GM23338 (cell line): ENCODE data around the gene C10orf90. TPM values are rescaled to one million over a fixed set of nuclear protein-coding genes. Genes with fewer than 3 reads are reported as not detected.

Source experiments
- ATAC-seq: fragments of 200-7000 bp; cut with Tn5 transposase; 3 replicates; pipeline ENCODE4 v1.9.1; 2020
- DNase-seq: peaks from one replicate; pipeline ENCODE4 v3.0.0-alpha.2; 2015; ENCODE audit warnings: low spot score
- H2AFZ ChIP-seq: fragments of 200-600 bp; sonication (generic); 2 replicates; pipeline ENCODE4 v1.8.0; 2016; ENCODE audit warnings: antibody characterized with exemption, mild to moderate bottlenecking, moderate library complexity
- H3F3A ChIP-seq: fragments of 200-600 bp; sonication (generic); replicated peaks from 2 replicates; pipeline ENCODE4 v1.8.0; 2017; ENCODE audit warnings: antibody characterized with exemption, mixed run types, low read depth
- H3K27ac ChIP-seq: fragments of 200-600 bp; sonication (generic); 2 replicates; pipeline ENCODE4 v1.6.1; 2016; ENCODE audit warnings: low read depth
- H3K27me3 ChIP-seq: fragments of 200-600 bp; sonication (generic); 2 replicates; pipeline ENCODE4 v1.8.0; 2016; ENCODE audit warnings: mild to moderate bottlenecking, mixed run types, moderate library complexity; ENCODE audit not compliant: insufficient read depth
- H3K36me3 ChIP-seq: fragments of 200-600 bp; sonication (generic); 2 replicates; pipeline ENCODE4 v1.8.0; 2016; ENCODE audit warnings: mild to moderate bottlenecking; ENCODE audit not compliant: insufficient read depth
- H3K4me1 ChIP-seq: fragments of 200-600 bp; sonication (generic); 2 replicates; pipeline ENCODE4 v1.8.0; 2016; ENCODE audit warnings: mild to moderate bottlenecking, moderate library complexity; ENCODE audit not compliant: insufficient read depth
- H3K4me2 ChIP-seq: fragments of 200-600 bp; sonication (generic); 2 replicates; pipeline ENCODE4 v1.7.1; 2017; ENCODE audit warnings: mixed run types
- H3K4me3 ChIP-seq: fragments of 200-600 bp; sonication (generic); 2 replicates; pipeline ENCODE4 v1.6.1; 2016; ENCODE audit warnings: mixed run types
- H3K79me2 ChIP-seq: fragments of 200-600 bp; sonication (generic); replicated peaks from 2 replicates; pipeline ENCODE4 v1.8.0; 2017; ENCODE audit warnings: mild to moderate bottlenecking; ENCODE audit not compliant: insufficient read depth
- H3K9me2 ChIP-seq: fragments of 200-600 bp; sonication (generic); 2 replicates; pipeline ENCODE4 v1.8.0; 2017; ENCODE audit not compliant: insufficient read depth
- H4K20me1 ChIP-seq: fragments of 200-600 bp; sonication (generic); replicated peaks from 2 replicates; pipeline ENCODE4 v1.8.0; 2017; ENCODE audit warnings: mild to moderate bottlenecking; ENCODE audit not compliant: insufficient read depth
- H3K27ac Mint-ChIP-seq: 2 replicates; pipeline ENCODE4 v1.8.0; 2020; ENCODE audit warnings: inconsistent platforms, mild to moderate bottlenecking, moderate library complexity, mixed read lengths
- H3K27me3 Mint-ChIP-seq: 3 replicates; pipeline ENCODE4 v1.8.0; 2022; ENCODE audit warnings: low read depth, mild to moderate bottlenecking, moderate library complexity, mixed read lengths, inconsistent platforms; ENCODE audit not compliant: insufficient read depth, poor library complexity
- H3K36me3 Mint-ChIP-seq: 3 replicates; pipeline ENCODE4 v1.8.0; 2021; ENCODE audit warnings: low read depth, mild to moderate bottlenecking, inconsistent platforms, moderate library complexity, mixed read lengths
- H3K4me1 Mint-ChIP-seq: 3 replicates; pipeline ENCODE4 v1.8.0; 2020; ENCODE audit warnings: mild to moderate bottlenecking, inconsistent platforms, mixed read lengths
- H3K4me3 Mint-ChIP-seq: 3 replicates; pipeline ENCODE4 v1.8.0; 2021; ENCODE audit warnings: moderate library complexity, mild to moderate bottlenecking, inconsistent platforms, mixed read lengths
- H3K9me3 Mint-ChIP-seq: 3 replicates; pipeline ENCODE4 v1.8.0; 2020; ENCODE audit warnings: moderate library complexity, mild to moderate bottlenecking, inconsistent platforms, mixed read lengths
- CREB1 ChIP-seq: fragments of 250-450 bp; sonication (Bioruptor Pico); IDR thresholded peaks from 2 replicates; pipeline ENCODE4 v1.5.0; 2020; ENCODE audit warnings: low read depth, mild to moderate bottlenecking, moderate library complexity
- EZH2 ChIP-seq: fragments of 200-600 bp; sonication (generic); IDR thresholded peaks from one replicate; pipeline ENCODE4 v1.8.0; 2017; ENCODE audit warnings: antibody characterized with exemption, mild to moderate bottlenecking, low read depth; ENCODE audit not compliant: unreplicated experiment
- EZH2phosphoT487 ChIP-seq: fragments of 200-600 bp; sonication (generic); IDR thresholded peaks from one replicate; pipeline ENCODE4 v1.8.1; 2018; ENCODE audit warnings: antibody characterized with exemption; ENCODE audit not compliant: unreplicated experiment
- NANOG ChIP-seq: IDR thresholded peaks from 2 replicates; pipeline ENCODE4 v1.6.1; 2016; ENCODE audit warnings: antibody characterized with exemption, borderline replicate concordance
- STAT1 ChIP-seq: IDR thresholded peaks from one replicate; pipeline ENCODE4 v1.6.1; 2016; ENCODE audit warnings: antibody characterized with exemption; ENCODE audit not compliant: unreplicated experiment
- ZNF114 ChIP-seq: fragments of 250-450 bp; sonication (Bioruptor Pico); IDR thresholded peaks from 2 replicates; pipeline ENCODE4 v1.5.0; 2020; ENCODE audit warnings: mild to moderate bottlenecking, moderate library complexity
- ZNF462 ChIP-seq: fragments of 250-450 bp; sonication (Bioruptor Pico); IDR thresholded peaks from 2 replicates; pipeline ENCODE4 v1.5.0; 2020; ENCODE audit warnings: mild to moderate bottlenecking, moderate library complexity
- polyA plus RNA-seq: library from polyadenylated mRNA; unstranded; fragments of >200 nt; fragmentation: Nextera tagmentation; extraction: Ambion mirVana; gene quantifications from 2 replicates; pipeline ENCODE4 v1.2.1, GENCODE V29; 2016
- total RNA-seq: library from RNA; depleted of rRNA; stranded (reverse); fragments of >200 nt; shearing (Covaris generic); gene quantifications from 2 replicates; pipeline ENCODE4 v1.2.3, GENCODE V29; 2014
- TF ChIP-seq, protein P1 (sequence below): IDR thresholded peaks from one replicate; pipeline ENCODE4 v1.6.1; 2018; ENCODE audit warnings: antibody characterized with exemption; ENCODE audit not compliant: unreplicated experiment
- TF ChIP-seq, protein P2 (sequence below), 2 experiments: fragments of 200-600 bp in 1 of 2; sonication (generic) in 1 of 2; conservative IDR thresholded peaks; 2 replicates each; pipeline versions ENCODE4 v1.5.1 to v1.6.1; 2016 to 2017; ENCODE audit warnings: antibody characterized with exemption in 2 of 2, low read depth in 2 of 2, mild to moderate bottlenecking in 2 of 2, moderate library complexity in 1 of 2
- TF ChIP-seq, protein P3 (sequence below): IDR thresholded peaks from 2 replicates; pipeline ENCODE4 v1.6.1; 2016; ENCODE audit warnings: antibody characterized with exemption

C10orf90 gene
- total and polyA plus RNA-seq, 2 experiments from 2014 or later: 0.76 to 0.97 TPM

GRCh38 chr10:126586128-126586527 is 84.4 kb downstream of the C10orf90 start (continued):
- TF ChIP-seq ZNF462 (CRISPR knock-in tag) (no peak), NANOG (no peak), CREB1 (no peak), ZNF114 (CRISPR knock-in tag) (no peak)

- H3K9me3 Mint-ChIP-seq: peaks cover 2% of the 10 kb centered on the region; the same call in 2 of the 3 replicates
- Histone ChIP-seq H3K36me3 (no peaks in the 10 kb centered on the region), H3K27ac (no peak overlapping the region), H2AFZ (no peak overlapping the region), H3K27me3 (no peaks in the 10 kb centered on the region), H3K4me3 (no peak overlapping the region), H3K9me2 (peaks cover 7% of the 10 kb centered on the region; the same call in 1 of the 2 replicates), H4K20me1 (no peaks in the 10 kb centered on the region), H3K4me1 (peaks cover 19% of the 10 kb centered on the region; the same call in 1 of the 2 replicates), H3K79me2 (no peaks in the 10 kb centered on the region), H3F3A (no peaks in the 10 kb centered on the region), H3K4me2 (0 out of 2 replicates have a peak overlapping the region, but pooled peaks have one; percentile 14)
- DNase-seq (no peak), ATAC-seq (no peak)
- H3K27me3 Mint-ChIP-seq: peaks cover 6% of the 10 kb centered on the region
- H3K4me3 Mint-ChIP-seq: peak overlapping the region; percentile 23; the same call in 1 of the 3 replicates
- H3K36me3 Mint-ChIP-seq: no peaks in the 10 kb centered on the region
- H3K4me1 Mint-ChIP-seq: peaks cover 29% of the 10 kb centered on the region
- no peak overlapping the region for H3K27ac Mint-ChIP-seq
- TF ChIP-seq, protein P1, sequence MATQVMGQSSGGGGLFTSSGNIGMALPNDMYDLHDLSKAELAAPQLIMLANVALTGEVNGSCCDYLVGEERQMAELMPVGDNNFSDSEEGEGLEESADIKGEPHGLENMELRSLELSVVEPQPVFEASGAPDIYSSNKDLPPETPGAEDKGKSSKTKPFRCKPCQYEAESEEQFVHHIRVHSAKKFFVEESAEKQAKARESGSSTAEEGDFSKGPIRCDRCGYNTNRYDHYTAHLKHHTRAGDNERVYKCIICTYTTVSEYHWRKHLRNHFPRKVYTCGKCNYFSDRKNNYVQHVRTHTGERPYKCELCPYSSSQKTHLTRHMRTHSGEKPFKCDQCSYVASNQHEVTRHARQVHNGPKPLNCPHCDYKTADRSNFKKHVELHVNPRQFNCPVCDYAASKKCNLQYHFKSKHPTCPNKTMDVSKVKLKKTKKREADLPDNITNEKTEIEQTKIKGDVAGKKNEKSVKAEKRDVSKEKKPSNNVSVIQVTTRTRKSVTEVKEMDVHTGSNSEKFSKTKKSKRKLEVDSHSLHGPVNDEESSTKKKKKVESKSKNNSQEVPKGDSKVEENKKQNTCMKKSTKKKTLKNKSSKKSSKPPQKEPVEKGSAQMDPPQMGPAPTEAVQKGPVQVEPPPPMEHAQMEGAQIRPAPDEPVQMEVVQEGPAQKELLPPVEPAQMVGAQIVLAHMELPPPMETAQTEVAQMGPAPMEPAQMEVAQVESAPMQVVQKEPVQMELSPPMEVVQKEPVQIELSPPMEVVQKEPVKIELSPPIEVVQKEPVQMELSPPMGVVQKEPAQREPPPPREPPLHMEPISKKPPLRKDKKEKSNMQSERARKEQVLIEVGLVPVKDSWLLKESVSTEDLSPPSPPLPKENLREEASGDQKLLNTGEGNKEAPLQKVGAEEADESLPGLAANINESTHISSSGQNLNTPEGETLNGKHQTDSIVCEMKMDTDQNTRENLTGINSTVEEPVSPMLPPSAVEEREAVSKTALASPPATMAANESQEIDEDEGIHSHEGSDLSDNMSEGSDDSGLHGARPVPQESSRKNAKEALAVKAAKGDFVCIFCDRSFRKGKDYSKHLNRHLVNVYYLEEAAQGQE: no peak
- TF ChIP-seq, protein P2, sequence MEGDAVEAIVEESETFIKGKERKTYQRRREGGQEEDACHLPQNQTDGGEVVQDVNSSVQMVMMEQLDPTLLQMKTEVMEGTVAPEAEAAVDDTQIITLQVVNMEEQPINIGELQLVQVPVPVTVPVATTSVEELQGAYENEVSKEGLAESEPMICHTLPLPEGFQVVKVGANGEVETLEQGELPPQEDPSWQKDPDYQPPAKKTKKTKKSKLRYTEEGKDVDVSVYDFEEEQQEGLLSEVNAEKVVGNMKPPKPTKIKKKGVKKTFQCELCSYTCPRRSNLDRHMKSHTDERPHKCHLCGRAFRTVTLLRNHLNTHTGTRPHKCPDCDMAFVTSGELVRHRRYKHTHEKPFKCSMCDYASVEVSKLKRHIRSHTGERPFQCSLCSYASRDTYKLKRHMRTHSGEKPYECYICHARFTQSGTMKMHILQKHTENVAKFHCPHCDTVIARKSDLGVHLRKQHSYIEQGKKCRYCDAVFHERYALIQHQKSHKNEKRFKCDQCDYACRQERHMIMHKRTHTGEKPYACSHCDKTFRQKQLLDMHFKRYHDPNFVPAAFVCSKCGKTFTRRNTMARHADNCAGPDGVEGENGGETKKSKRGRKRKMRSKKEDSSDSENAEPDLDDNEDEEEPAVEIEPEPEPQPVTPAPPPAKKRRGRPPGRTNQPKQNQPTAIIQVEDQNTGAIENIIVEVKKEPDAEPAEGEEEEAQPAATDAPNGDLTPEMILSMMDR (conservative IDR thresholded peaks at IDR 0.05; ENCODE audit: low read depth in 2 of 2): no peak
- TF ChIP-seq EZH2: no peak
- TF ChIP-seq, protein P3, sequence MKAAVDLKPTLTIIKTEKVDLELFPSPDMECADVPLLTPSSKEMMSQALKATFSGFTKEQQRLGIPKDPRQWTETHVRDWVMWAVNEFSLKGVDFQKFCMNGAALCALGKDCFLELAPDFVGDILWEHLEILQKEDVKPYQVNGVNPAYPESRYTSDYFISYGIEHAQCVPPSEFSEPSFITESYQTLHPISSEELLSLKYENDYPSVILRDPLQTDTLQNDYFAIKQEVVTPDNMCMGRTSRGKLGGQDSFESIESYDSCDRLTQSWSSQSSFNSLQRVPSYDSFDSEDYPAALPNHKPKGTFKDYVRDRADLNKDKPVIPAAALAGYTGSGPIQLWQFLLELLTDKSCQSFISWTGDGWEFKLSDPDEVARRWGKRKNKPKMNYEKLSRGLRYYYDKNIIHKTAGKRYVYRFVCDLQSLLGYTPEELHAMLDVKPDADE: no peak
- no peak for TF ChIP-seq EZH2phosphoT487
- TF ChIP-seq STAT1: no peak
- TF ChIP-seq ZNF114 (CRISPR knock-in tag): no peak
- no peak for TF ChIP-seq NANOG
- no peak for TF ChIP-seq CREB1
Observed at GRCh38 chr10:126585249-126586017, 85.1 kb downstream of the C10orf90 start.
